DOHH2 (cell line): ENCODE results near the gene GJA1.

Experiments
- H3F3A ChIP-seq: fragments of 200-600 bp; sonication (generic), shearing (Covaris generic); 2 replicates; pipeline ENCODE4 v1.6.0; 2016; ENCODE audit warnings: antibody characterized with exemption, mild to moderate bottlenecking; ENCODE audit not compliant: control insufficient read depth, insufficient read depth
- H3K27ac ChIP-seq: fragments of 200-600 bp; sonication (generic); 2 replicates; pipeline ENCODE4 v1.5.1; 2014; ENCODE audit warnings: low read depth, mild to moderate bottlenecking, low read length, moderate library complexity
- H3K27me3 ChIP-seq: fragments of 200-600 bp; sonication (generic); 2 replicates; pipeline ENCODE4 v1.6.1; 2014; ENCODE audit warnings: mild to moderate bottlenecking, low read length, mixed read lengths; ENCODE audit not compliant: control insufficient read depth
- H3K36me3 ChIP-seq: fragments of 200-600 bp; sonication (generic); 2 replicates; pipeline ENCODE4 v1.6.1; 2014; ENCODE audit warnings: mild to moderate bottlenecking, low read length, moderate library complexity, mixed read lengths; ENCODE audit not compliant: control insufficient read depth
- H3K4me1 ChIP-seq: fragments of 200-600 bp; sonication (generic); 2 replicates; pipeline ENCODE4 v1.6.1; 2014; ENCODE audit warnings: mild to moderate bottlenecking, low read length, mixed read lengths; ENCODE audit not compliant: control insufficient read depth
- H3K4me2 ChIP-seq: fragments of 200-600 bp; sonication (generic); 2 replicates; pipeline ENCODE4 v1.6.0; 2014; ENCODE audit warnings: mild to moderate bottlenecking, low read length, moderate library complexity
- H3K4me3 ChIP-seq: fragments of 200-600 bp; sonication (generic); 2 replicates; pipeline ENCODE4 v1.5.1; 2014; ENCODE audit warnings: mild to moderate bottlenecking, low read length, mixed read lengths
- H3K79me2 ChIP-seq: fragments of 200-600 bp; sonication (generic); 2 replicates; pipeline ENCODE4 v1.6.1; 2014; ENCODE audit warnings: mild to moderate bottlenecking, low read length, mixed read lengths; ENCODE audit not compliant: control insufficient read depth
- H3K9me2 ChIP-seq: fragments of 200-600 bp; sonication (generic); replicated peaks from 2 replicates; pipeline ENCODE4 v1.6.1; 2014; ENCODE audit warnings: mild to moderate bottlenecking, low read length, mixed read lengths; ENCODE audit not compliant: control insufficient read depth
- H3K9me3 ChIP-seq: fragments of 200-600 bp; sonication (generic); 2 replicates; pipeline ENCODE4 v1.6.1; 2014; ENCODE audit warnings: antibody characterized with exemption, low read length, mixed read lengths; ENCODE audit not compliant: control insufficient read depth, insufficient read depth
- H4K20me1 ChIP-seq: fragments of 200-600 bp; sonication (generic); 2 replicates; pipeline ENCODE4 v1.6.0; 2014; ENCODE audit warnings: low read depth, mild to moderate bottlenecking, antibody characterized with exemption, low read length, moderate library complexity; ENCODE audit not compliant: control insufficient read depth, insufficient read depth
- EZH2phosphoT487 ChIP-seq: fragments of 200-600 bp; sonication (generic); IDR thresholded peaks from 2 replicates; pipeline ENCODE4 v1.6.1; 2017; ENCODE audit warnings: borderline replicate concordance, mild to moderate bottlenecking, antibody characterized with exemption, low read length, moderate library complexity, mixed read lengths
- TF ChIP-seq, protein P1 (sequence below): fragments of 200-600 bp; sonication (generic); IDR thresholded peaks from one replicate; pipeline ENCODE4 v1.5.1; 2014; ENCODE audit warnings: antibody characterized with exemption, mild to moderate bottlenecking, low read depth, low read length; ENCODE audit not compliant: poor library complexity, severe bottlenecking

GJA1 gene

DNA sequence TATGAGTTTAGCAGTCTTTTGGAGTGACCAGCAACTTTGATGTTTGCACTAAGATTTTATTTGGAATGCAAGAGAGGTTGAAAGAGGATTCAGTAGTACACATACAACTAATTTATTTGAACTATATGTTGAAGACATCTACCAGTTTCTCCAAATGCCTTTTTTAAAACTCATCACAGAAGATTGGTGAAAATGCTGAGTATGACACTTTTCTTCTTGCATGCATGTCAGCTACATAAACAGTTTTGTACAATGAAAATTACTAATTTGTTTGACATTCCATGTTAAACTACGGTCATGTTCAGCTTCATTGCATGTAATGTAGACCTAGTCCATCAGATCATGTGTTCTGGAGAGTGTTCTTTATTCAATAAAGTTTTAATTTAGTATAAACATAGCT lies 13.9 kb downstream of the GJA1 start:
- TF ChIP-seq EZH2phosphoT487, result no peak
- TF ChIP-seq, protein P1, sequence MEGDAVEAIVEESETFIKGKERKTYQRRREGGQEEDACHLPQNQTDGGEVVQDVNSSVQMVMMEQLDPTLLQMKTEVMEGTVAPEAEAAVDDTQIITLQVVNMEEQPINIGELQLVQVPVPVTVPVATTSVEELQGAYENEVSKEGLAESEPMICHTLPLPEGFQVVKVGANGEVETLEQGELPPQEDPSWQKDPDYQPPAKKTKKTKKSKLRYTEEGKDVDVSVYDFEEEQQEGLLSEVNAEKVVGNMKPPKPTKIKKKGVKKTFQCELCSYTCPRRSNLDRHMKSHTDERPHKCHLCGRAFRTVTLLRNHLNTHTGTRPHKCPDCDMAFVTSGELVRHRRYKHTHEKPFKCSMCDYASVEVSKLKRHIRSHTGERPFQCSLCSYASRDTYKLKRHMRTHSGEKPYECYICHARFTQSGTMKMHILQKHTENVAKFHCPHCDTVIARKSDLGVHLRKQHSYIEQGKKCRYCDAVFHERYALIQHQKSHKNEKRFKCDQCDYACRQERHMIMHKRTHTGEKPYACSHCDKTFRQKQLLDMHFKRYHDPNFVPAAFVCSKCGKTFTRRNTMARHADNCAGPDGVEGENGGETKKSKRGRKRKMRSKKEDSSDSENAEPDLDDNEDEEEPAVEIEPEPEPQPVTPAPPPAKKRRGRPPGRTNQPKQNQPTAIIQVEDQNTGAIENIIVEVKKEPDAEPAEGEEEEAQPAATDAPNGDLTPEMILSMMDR, result no peak
- H3K9me2 ChIP-seq, result no peaks in the 10 kb centered on the region
- H3K4me1 ChIP-seq, result no peaks in the 10 kb centered on the region; the same call in 1 of the 2 replicates
- H4K20me1 ChIP-seq, result no peaks in the 10 kb centered on the region
- no peak overlapping the region for H3K4me3 ChIP-seq
- H3K9me3 ChIP-seq, result no peaks in the 10 kb centered on the region
- no peak overlapping the region for H3K27ac ChIP-seq
- no peaks in the 10 kb centered on the region for H3K27me3 ChIP-seq
- H3K36me3 ChIP-seq, result no peaks in the 10 kb centered on the region
- no peak overlapping the region for H3K4me2 ChIP-seq
- no peaks in the 10 kb centered on the region for H3F3A ChIP-seq
- no peaks in the 10 kb centered on the region for H3K79me2 ChIP-seq

DNA sequence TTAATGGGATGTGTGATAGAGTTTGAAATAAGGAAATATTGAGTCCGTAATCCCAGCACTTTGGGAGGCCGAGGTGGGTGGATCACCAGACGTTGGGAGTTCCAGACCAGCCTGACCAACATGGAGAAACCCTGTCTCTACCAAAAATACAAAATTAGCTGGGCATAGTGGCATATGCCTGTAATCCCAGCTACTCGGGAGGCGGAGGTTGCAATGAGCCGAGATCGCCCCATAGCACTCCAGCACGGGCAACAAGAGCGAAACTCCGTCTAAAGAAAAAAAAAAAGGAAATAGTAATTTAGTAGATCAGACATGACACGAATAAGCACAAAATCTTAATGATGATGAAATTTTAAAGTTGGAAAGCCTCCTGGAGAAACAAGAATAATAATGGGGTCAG lies 14.8 kb downstream of the GJA1 start:
- H3K27ac ChIP-seq, result no peak overlapping the region
- no peaks in the 10 kb centered on the region for H3K36me3 ChIP-seq
- H3K9me2 ChIP-seq, result no peaks in the 10 kb centered on the region
- TF ChIP-seq EZH2phosphoT487, result no peak
- TF ChIP-seq, protein P1, result no peak
- no peaks in the 10 kb centered on the region for H3K4me1 ChIP-seq
- no peaks in the 10 kb centered on the region for H3K9me3 ChIP-seq
- no peaks in the 10 kb centered on the region for H3F3A ChIP-seq
- no peaks in the 10 kb centered on the region for H4K20me1 ChIP-seq
- no peaks in the 10 kb centered on the region for H3K27me3 ChIP-seq
- H3K79me2 ChIP-seq, result no peaks in the 10 kb centered on the region
- no peak overlapping the region for H3K4me2 ChIP-seq
- no peak overlapping the region for H3K4me3 ChIP-seq

DNA sequence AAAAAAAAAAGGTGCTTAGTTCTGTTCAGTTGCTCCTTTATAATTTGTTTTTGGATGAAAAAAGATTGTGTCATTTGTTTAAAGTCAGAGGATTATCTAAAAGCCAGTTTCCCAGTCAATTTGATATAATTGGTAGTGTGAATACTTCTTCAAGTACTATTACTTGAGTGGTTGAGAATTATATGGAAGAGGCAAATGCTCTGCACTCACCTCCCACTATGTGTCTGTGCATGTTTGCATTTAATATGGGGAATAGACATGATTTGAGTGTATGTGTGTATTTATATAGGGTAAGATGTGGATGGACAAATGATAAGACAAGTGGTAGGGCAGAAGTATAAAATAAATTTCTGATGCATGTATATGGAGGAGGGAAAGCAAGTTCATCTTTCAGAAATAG lies 15.8 kb downstream of the GJA1 start:
- H3K9me2 ChIP-seq, result no peaks in the 10 kb centered on the region
- no peaks in the 10 kb centered on the region for H3K79me2 ChIP-seq
- H3K4me2 ChIP-seq, result no peak overlapping the region
- no peaks in the 10 kb centered on the region for H3K36me3 ChIP-seq
- no peaks in the 10 kb centered on the region for H3K4me1 ChIP-seq
- no peaks in the 10 kb centered on the region for H3F3A ChIP-seq
- no peak for TF ChIP-seq EZH2phosphoT487
- TF ChIP-seq, protein P1, result no peak
- no peak overlapping the region for H3K4me3 ChIP-seq
- no peaks in the 10 kb centered on the region for H3K27me3 ChIP-seq
- H3K9me3 ChIP-seq, result no peaks in the 10 kb centered on the region
- H4K20me1 ChIP-seq, result no peaks in the 10 kb centered on the region
- H3K27ac ChIP-seq, result no peak overlapping the region

DNA sequence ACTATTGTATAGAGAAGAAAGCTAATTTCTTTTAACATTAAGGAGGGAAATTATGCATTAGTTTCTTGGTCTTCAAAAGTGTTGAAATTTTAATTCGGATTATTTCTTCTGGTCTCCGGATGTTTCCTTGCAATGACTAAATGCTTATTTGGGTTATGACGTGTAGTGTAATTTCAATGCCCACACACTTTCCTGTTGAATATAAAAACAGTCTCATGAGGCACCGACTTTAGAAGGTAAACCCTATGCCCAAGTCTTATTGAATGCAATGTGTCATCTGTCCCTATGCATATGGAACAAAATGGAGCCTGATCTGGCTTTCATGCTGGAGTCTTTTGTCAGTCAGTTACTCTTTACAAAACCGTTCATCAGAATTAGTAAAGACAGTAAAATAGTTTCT lies 17.7 kb downstream of the GJA1 start:
- Histone ChIP-seq H3K27ac (no peak overlapping the region), H3K27me3 (no peaks in the 10 kb centered on the region)
- TF ChIP-seq, protein P1, result no peak
- no peak for TF ChIP-seq EZH2phosphoT487

More for the DNA sequence above, 17.7 kb downstream of the GJA1 start:
- Histone ChIP-seq H3K4me3 (no peak overlapping the region), H3K36me3 (no peaks in the 10 kb centered on the region), H3K9me3 (no peaks in the 10 kb centered on the region), H3K9me2 (no peaks in the 10 kb centered on the region), H3K79me2 (no peaks in the 10 kb centered on the region), H3F3A (no peaks in the 10 kb centered on the region), H4K20me1 (no peaks in the 10 kb centered on the region), H3K4me1 (no peaks in the 10 kb centered on the region), H3K4me2 (no peak overlapping the region)
